A172 (cell line): ENCODE data around the gene ATP2B2. TPM values are rescaled to one million over a fixed set of nuclear protein-coding genes. Genes with fewer than 3 reads are reported as not detected.

ENCODE experiments used
- DNase-seq: peaks from one replicate; pipeline ENCODE4 v3.0.0-alpha.2; 2015; ENCODE audit warnings: low spot score
- total RNA-seq: library from RNA; depleted of rRNA; stranded (reverse); fragments of >200 nt; shearing (Covaris generic); gene quantifications from 2 replicates; pipeline ENCODE4 v1.2.3, GENCODE V29; 2014

The ATP2B2 gene
- total RNA-seq, 1 experiment from 2014 or later = 0.50 TPM

DNA sequence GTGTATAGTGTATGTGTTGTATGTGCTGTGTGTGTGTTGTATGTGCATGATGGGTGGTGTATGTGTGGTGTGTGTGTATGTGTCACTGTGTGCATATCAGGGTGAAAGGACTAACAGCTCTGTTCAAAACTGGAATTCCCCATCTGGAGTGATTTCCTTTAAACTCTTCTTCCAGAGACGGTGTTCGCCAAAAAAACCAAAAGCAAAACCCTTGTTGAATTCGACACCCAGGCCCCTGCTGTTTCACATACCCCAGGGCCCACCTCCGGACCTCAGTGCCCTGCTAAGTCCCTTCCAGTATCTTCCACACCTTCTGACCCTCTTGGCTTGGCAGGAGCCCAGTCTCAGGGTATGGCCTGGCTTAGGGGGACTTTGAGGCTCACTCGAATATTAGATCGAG lies 139.6 kb downstream of the ATP2B2 start:
- peak; percentile 42 for DNase-seq

DNA sequence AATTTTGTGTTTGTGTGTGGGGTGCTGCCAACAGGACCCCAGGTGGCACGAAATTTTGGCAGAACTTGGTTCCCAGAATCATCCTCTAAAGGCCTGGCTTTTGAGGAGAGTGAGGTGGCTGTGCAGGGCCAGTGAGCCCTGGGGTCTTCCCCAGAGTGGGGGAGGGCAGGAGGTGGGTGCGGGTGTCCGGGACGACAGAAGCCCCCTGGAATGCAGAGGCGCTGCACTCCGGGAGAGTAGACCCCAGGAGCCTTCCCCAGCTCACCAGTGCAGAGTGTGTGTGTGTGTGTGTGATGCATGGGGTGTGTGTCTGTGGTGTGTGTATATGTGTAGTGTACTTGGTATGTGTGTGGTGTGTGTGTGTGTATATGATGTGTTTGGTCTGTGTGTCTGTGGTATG lies 140.1 kb downstream of the ATP2B2 start:
- no peak for DNase-seq

DNA sequence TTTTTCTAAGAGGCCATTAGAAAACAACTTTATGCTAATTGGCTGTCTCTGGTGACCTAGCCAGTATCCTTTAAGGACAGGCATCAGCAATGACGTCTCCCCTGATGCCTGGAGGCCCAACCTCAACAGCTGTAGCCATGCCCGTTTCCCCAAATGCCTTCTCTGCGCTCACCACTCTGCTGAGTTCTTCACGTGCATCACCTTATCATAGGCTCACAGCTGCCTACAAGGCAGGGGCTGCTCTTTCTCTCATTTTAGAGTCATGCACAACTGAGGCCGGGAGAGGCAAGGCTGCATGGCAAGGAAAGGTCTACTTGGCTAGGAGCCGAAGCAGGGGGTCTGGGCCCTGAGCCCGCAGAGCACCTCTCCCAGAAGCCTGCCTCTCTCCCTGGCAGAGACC lies 140.6 kb downstream of the ATP2B2 start:
- no peak for DNase-seq

DNA sequence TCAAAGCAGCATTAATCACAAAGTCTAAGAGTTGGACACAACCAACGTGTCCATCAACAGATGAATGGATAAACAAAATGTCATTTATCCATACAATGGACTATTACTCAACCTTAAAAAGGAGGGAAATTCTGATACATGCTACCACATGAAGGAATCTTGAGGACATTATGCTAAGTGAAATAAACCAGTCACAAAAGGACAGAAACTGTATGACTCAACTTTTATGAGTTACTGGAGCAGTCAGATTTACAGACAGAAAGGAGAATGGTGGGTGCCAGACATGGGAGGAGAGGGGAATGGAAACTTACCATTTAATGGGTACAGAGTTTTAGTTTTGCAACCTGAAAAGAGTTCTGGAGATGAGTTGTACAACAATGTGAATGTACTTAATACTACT lies 141.5 kb downstream of the ATP2B2 start:
- DNase-seq = no peak

DNA sequence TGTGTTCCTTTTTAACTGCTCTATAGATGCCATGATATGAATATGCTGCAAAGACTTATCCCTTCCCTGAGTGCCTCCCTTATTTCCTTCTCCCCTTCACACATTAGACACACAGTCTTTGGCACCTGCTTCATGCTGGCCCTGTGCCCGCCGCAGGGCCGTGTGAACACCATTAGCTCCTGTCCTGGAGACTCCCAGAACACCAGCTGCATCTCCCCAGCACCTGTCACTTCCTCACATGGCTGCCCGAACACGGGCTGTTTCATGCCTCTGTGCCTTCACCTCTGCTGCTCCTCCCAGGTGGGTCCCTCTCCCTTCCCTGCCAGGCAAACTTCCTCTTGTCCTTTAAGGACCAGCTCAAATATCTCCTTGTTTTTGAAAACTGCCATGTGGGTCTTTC lies 144.0 kb downstream of the ATP2B2 start:
- DNase-seq = no peak

DNA sequence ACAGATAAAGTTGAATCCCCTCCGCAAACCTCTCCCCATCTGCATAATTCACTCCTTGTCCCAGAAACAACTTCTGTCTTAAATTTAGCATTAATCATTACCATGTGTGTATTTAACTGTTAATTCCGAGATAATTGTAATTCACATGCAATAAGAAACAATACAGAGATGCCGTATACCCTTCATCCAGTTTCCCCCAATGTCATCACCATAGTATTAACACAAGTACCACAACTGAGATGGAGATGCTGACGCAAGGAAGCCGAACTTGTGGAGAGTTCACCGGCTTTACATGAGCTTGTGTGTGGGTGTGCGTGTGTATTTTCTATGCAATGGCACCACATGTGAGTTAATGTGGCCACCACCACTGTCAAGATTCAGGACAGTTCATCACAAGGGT lies 144.9 kb downstream of the ATP2B2 start:
- no peak for DNase-seq

DNA sequence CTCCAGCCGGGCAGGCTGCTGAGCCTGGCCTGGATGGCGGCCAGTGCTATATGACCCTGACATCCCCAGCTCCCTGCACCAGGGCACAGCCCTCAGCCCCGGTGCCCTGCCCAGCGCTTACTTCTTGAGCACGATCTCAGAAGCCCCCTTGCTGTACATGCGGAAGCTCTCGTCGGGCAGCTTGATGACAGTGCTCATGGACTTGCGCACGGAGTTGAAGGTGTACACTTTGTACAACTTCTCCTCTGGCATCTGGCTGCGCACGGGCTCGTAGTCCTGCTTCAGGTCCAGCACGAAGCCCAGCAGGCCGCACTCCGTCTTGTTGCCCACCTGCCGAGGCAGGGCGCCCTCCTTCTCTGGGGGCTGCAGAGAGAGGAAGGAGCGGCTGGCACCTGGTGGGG lies 145.6 kb downstream of the ATP2B2 start:
- no peak for DNase-seq

DNA sequence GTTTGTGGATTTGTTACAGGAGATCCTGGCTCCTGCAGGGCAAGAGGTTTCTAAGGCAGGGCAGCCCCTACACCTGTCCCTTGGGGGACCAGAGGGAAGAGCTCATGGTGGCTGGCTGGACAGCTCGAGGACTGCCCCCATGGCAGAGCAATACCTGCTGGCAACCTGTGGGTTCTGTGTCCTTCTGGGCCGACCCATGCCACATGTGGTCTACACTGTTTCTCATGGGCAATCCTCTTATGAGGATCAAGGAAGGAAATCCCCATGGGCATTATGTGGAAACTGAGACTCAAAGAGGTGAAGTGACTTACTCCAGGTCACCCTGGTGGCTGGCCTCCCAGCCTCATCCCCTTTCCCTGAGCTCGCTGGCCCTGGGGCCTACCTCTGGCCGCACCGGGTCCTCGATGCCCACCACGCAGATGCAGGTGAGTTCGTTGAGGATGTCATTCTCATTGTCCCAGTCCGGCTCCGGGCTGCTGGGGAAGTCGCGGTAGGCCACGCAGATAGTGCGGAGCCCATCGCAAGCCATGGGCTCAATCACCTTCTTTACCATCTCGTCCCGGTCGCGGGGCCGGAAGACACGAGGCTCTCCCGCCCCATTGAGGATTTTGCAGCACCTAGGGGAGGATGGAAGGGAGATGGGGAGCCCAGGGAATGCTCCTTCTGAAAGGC lies 146.9 kb downstream of the ATP2B2 start:
- DNase-seq = no peak

DNA sequence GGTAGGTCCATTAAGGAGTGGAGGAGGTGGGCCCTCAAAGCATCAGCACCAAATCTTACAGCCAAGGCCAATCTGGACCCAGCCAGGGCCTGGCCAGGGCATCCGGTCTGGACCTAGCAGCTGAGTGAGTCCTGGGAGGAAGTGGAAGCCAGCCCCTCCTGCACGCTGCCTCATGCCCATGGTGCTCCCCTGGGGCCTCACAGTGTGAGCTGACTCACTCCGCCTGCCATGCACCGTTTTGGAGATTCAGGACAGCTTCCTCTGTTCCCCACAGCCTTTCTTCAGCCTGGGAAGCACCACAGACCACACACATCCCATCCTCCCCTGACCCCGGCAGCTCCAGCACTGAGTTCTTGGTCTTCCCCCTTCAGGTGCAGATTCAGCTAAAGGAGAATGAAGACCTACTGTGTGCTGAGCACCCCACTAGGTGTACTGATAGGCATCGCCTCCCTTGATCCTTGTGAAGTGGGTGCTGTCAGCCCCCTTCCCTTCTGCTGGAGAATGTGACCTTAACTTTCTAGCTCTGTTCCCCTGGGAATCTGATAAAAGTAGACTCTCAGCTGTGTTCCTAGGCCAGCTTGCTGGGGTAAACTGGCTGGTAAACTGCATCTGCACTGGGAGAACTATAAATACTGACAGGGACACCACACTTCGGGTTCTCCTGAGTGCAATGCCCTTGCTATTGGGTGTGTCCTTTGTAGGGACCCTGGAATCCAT lies 147.6 kb downstream of the ATP2B2 start:
- DNase-seq = peak; percentile 95

DNA sequence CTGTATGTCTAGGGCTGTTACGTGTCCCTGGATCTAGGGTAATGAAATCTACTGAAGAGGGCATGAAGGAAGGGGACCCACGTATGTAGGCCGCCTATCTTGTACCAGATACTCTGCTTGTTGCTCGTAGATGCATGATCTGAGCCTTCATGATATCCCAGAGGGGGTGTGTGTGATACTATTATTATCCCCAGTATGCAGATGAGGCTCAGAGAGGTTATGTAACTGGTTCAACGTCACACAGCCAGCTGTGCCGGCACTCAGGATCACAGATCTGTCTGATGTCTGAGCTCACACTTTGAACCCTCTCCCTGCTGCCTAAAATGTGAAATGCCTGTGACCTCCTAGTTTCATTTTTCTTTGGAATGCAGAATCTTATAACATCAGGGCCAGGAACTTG lies 148.3 kb downstream of the ATP2B2 start:
- no peak for DNase-seq

DNA sequence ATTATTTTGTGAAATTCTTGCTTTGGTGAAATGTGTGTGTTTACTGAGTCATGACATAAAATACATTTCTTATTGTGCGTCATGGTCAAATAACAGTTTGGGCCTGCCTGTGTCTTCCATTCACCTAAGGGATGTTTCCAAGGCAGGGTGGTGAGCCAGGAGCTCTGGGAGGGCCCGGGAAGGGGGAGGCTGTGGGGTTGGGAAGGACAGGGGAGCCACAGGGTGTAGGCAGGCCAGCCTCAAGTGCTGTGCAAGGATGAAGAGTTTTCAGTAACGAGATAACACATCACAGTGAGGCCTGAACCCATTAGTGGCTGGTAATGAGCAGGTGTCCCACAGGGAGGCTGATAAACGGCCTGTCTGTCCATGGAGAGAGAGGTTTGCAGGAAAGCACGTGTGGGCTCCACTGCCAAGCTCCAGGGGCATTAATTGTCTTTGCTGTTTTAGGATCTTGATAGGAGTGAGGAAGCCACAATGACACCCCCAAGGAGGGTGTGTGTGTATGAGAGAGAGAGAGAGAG lies 148.9 kb downstream of the ATP2B2 start:
- DNase-seq = peak; percentile 80

DNA sequence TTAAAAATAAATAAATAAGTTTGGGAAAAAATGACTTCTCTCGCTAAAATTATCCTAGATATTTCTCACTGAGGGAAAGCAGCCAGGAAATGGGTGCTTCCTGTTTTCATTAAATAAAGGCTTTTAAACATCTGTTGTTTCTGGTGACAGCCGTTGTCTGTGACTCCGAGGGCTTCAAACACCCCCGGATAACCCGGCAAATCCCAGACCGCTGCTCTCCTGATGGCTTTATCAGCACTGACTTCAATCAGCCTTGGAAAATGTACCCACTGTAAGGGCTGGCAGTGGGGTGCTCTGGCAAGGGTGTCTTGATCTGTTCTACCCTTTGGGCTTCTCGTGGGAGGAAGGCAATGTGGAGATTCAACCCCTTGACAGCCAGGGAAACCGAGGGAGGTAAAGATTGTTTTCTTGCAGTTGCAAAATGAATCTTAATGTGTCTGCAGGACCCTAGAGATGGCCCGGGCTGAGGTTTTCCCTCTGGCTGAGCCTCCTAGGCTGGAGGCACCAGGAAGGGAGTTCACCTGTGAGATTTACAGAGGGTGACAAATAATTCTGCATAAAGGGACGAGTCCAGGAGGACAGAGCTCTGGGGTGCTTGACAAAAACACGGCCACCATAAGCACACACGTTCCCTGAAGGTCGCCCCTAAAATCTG lies 150.9 kb downstream of the ATP2B2 start:
- DNase-seq = no peak

DNA sequence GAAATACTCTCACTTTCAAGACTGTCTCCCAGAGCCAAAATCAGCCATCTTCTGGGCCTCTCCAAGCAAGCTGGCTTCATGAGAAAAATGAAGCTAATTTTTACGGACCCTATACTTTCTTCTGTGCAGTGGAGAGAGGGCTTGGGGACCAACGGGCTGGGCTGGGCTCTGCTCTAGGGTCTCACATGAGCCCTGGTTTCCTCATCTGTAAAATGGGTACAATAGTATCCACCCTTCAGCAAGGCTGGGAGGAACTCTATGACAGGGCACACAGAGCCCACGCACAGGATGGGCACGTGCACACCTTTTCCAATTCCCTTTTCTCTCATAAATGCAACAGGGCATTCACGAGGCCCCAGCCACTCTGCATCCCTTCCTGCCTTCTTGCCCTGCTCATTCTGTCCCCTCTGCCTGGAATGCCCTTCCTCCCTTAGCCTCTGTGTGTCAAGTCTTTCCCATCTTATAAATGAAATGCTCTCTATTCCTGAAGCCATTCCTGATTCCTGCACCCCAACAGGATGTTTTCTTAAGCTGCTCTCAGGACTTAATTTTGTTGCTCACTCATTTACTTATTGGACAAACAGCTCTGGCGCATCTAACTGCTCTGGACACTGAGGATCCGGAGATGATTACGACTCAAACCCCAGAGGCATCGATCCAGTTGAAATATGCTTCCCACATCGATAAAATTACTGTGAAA lies 151.6 kb downstream of the ATP2B2 start:
- DNase-seq = no peak

DNA sequence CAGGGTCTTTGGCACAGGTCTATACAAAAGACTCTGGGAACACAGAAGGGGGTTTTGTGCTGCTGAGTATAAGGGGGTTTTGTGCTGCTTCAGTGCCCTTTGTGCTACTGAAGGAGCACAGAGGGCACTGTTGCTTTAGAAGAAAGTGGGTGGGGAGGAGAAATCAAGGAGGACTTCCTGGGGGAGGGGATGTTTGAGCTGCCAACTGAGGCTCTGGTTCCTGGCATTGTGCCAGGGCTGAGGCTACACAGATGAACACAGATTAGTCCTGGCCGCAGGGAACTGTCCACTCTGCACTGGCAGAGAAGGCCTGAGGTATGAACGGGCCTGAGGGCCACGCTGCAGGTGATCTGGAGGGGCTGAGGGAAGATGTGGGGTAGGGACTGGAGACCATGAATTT lies 152.2 kb downstream of the ATP2B2 start:
- DNase-seq = no peak

DNA sequence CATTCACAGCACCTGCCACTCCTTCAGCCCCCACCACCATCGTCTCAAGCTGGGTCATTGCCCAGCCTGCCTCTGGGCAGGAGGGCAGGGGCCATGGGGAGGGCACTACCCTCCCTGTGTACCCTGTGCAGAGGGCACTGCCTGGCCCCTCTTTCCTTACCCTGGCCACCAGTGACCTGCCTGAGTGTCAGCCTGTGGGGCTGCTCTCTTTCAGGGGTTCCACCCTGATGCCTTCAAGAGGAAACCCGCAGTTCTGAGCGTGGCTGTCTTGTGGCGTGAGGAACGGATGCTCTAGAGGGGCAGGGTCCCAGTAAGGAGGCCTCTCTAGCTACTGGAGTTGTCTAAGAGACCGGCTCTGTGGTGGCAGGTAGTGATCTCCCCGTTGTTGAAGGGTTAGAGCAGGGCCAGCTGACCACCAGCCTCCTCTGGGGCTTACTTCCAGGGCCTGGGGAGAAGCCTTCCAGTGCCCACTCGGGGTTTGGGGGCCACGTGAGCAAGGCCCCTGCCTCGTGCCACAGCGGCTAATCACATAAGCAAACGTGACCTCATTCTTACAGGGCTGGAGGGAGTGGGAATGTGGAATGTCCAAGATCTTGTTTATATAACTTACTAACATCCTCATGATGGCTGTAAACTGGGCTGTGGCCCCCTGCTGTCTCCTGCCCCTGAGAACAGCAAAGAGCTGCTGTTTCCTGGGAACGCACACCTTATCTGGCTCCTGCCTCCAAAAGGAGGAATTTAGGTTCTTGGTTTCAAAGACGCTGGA lies 153.1 kb downstream of the ATP2B2 start:
- peak; percentile 93 for DNase-seq

DNA sequence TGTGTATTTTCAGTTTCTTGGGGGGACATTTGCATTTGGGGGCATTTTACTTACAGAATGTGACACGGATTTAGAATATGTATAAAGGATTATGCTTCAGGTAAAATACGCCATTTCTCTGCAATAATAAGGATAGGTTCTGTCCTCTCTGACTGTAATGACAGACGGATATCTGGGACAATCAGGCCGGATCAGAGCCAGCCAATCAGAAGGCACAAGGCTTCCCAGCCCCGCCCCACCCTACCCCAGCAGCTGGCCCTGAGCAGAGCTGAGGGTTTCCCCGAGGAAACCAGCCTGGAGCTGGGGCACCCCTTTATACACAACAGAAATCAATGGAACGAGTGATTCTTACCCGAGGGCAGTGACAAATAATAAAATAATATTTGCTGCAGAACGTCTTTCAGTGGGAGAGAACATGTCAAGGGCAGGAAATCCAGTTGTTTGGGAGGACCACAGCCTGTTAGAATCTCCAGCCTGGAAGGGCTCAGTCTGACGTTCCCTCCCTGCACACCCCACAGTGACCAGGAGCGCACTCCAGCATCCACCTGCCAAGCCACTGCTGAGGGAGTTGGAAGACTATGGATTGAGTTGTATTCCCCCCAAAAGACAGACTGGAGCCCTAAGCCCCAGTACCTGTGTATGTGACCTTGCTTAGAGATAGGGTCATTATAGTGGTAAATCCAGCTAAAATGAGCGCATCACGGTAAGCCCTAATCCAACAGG lies 154.2 kb downstream of the ATP2B2 start:
- no peak for DNase-seq

DNA sequence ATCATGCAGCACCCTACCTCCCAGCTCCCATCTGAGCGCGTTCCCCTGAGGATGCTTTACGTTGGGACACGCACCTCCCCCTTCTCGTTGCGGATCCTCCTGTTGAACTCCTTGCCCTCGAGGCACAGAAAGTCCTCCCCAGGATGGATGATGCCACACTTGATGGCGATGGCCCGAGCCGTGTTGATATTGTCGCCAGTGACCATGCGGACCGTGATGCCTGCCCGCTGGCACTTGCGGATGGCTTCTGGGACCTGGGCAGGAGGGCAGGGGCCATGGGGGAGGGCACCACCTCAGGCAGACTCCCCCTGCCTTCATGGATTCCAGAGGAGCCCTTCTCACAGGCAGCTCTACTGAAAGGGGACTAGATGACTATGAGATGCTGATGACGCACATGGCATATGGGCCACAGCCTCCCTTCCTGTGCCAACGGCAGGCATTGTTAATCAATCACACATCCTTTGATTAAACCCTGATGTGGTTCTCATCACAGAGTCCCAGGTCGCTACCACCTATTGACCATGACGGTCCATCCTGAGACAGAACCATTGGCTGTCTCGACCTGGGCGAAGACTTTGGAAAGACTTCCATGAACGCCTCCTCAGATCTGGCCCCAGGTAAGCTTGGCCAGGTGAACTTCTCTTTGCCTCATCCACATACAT lies 154.9 kb downstream of the ATP2B2 start:
- no peak for DNase-seq

DNA sequence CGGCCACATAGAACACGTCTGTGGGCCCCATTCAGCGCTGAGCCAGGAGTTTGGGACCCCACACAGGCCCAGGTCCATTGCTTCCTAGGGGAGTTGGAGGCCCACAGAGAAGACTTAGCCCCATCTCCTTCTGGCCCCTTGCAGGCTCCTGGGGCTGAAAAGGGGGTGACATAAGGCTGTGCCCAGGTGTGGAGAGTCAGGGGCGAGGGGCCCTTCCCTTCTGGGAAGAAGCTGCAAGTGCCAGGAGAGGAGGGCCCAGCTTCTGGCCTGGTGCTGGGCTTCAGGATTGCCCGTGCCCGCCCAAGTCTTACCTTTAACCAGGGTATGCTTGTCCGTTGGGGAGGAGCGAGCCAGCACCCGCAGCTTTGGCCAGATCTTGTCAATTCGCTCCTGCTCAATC lies 155.6 kb downstream of the ATP2B2 start:
- DNase-seq = no peak

DNA sequence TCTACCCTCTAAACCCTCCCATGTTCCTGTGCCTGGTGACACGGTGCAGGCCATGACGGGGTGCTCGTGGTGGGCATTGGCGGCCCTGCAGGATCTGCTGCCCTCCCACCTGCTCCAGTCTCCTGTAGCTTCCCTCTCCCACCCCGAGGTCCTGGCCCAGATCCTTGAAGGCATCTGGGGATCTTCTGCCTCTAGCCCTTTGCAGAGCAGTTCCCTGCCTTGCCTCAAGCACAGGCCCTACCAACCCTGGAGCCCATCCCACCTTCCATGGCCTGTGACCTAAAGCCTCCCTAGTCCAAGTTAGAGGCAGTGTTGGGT lies 157.0 kb downstream of the ATP2B2 start:
- DNase-seq = no peak

DNA sequence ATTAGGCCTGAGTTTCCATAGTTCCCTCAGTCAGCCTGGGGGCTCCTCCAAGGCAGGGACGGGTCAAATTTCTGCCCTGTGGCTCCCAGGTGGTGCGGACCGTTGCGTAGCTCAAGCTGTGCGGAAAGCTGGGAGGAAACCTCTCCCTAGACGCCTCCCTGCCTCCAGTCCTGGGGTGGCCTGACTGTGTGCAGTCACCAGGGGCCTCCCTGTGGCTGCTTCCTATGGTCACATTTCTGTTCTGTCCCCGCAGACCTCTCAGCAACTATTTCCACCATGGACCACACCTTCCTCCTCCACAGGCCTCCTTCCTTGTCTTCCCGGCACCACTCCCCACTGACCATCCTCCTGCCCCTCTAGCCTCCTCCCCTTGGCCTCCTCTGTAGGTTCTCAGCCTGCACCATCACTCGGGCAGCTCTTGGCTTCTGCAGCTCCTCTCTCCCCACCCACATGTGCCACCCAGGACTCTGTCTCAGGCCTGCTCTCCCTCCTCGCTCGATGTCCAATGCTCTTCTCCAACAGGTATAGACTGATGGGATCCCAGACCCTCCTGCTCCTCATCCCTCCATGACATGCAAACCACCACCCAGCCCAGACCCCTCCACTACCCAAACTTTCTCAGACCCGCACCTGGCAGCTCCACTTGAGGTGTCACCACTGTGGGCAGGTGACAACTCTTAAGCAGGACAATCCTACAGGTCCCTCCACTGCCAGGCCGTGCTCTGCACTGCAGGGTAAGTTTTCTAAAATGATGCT lies 157.6 kb downstream of the ATP2B2 start:
- DNase-seq = no peak
